DND-41 (cell line): Measurements from ENCODE around the gene MRPL33.

Source experiments
- ATAC-seq: fragments of 200-7000 bp; cut with Tn5 transposase; 3 replicates; pipeline ENCODE4 v1.9.1; 2021; ENCODE audit warnings: low read depth; ENCODE audit not compliant: insufficient read depth
- DNase-seq: peaks from one replicate; pipeline ENCODE4 v3.0.0-alpha.2; 2020
- H2AFZ ChIP-seq: 2 replicates; pipeline ENCODE4 v1.6.0; 2012; ENCODE audit warnings: low read depth, low read length
- H3K27ac ChIP-seq: 2 replicates; pipeline ENCODE4 v1.5.1; 2012; ENCODE audit warnings: low read length, inconsistent platforms
- H3K27me3 ChIP-seq: fragments of 200-600 bp; sonication (generic); 2 replicates; pipeline ENCODE4 v1.6.0; 2012; ENCODE audit warnings: low read length, mild to moderate bottlenecking, inconsistent platforms; ENCODE audit not compliant: insufficient read depth, poor library complexity
- H3K36me3 ChIP-seq: 2 replicates; pipeline ENCODE4 v1.5.1; 2012; ENCODE audit warnings: low read length, inconsistent platforms; ENCODE audit not compliant: insufficient read depth
- H3K4me1 ChIP-seq: 2 replicates; pipeline ENCODE4 v1.5.1; 2012; ENCODE audit warnings: mild to moderate bottlenecking, low read length; ENCODE audit not compliant: insufficient read depth
- H3K4me2 ChIP-seq: 2 replicates; pipeline ENCODE4 v1.6.0; 2012; ENCODE audit warnings: mild to moderate bottlenecking, moderate library complexity, low read length, inconsistent platforms; ENCODE audit not compliant: insufficient read depth
- H3K4me3 ChIP-seq, 2 experiments: fragments of 200-600 bp in 1 of 2; shearing (Covaris generic) in 1 of 2; 2 replicates each; pipeline ENCODE4 v1.5.1; 2012 to 2016; ENCODE audit warnings: inconsistent platforms in 2 of 2, low read length in 2 of 2, mild to moderate bottlenecking in 2 of 2, low read depth in 1 of 2, moderate library complexity in 1 of 2
- H3K79me2 ChIP-seq: 2 replicates; pipeline ENCODE4 v1.6.0; 2012; ENCODE audit warnings: low read length, inconsistent platforms; ENCODE audit not compliant: insufficient read depth
- H3K9ac ChIP-seq: 2 replicates; pipeline ENCODE4 v1.6.0; 2012; ENCODE audit warnings: low read depth, mild to moderate bottlenecking, inconsistent platforms, low read length, moderate library complexity
- H3K9me3 ChIP-seq: 2 replicates; pipeline ENCODE4 v1.5.1; 2012; ENCODE audit warnings: low read length, moderate library complexity, mild to moderate bottlenecking, inconsistent platforms; ENCODE audit not compliant: insufficient read depth, severe bottlenecking
- H4K20me1 ChIP-seq: 2 replicates; pipeline ENCODE4 v1.6.0; 2012; ENCODE audit warnings: low read length; ENCODE audit not compliant: insufficient read depth
- CTCF ChIP-seq: IDR thresholded peaks from 2 replicates; pipeline ENCODE4 v1.5.1; 2012; ENCODE audit warnings: borderline replicate concordance, low read length, moderate library complexity, mild to moderate bottlenecking; ENCODE audit not compliant: poor library complexity, severe bottlenecking; ENCODE audit errors: extremely low read depth
- EZH2 ChIP-seq: IDR thresholded peaks from 3 replicates; pipeline ENCODE4 v1.6.1; 2012; ENCODE audit warnings: borderline replicate concordance, low read depth, mild to moderate bottlenecking, moderate library complexity, low read length, inconsistent platforms; ENCODE audit not compliant: severe bottlenecking

The MRPL33 gene

GRCh38 chr2:27735263-27735904, 36.1 kb upstream of the MRPL33 start:
- H3K27ac ChIP-seq: no peak overlapping the region
- no peak for TF ChIP-seq CTCF
- no peaks in the 10 kb centered on the region for H3K27me3 ChIP-seq
- no peak for DNase-seq
- no peak overlapping the region for H2AFZ ChIP-seq
- no peak overlapping the region for H3K4me3 ChIP-seq
- H3K9me3 ChIP-seq: no peaks in the 10 kb centered on the region
- H3K4me1 ChIP-seq: no peaks in the 10 kb centered on the region
- H3K36me3 ChIP-seq: no peaks in the 10 kb centered on the region
- H3K4me2 ChIP-seq: no peak overlapping the region
- H3K79me2 ChIP-seq: no peaks in the 10 kb centered on the region
- H4K20me1 ChIP-seq: no peaks in the 10 kb centered on the region
- ATAC-seq: no peak
- H3K9ac ChIP-seq: no peak overlapping the region

GRCh38 chr2:27736031-27736889, 35.3 kb upstream of the MRPL33 start:
- Histone ChIP-seq H3K4me3 (no peak overlapping the region), H4K20me1 (no peaks in the 10 kb centered on the region), H3K27ac (no peak overlapping the region), H3K79me2 (no peaks in the 10 kb centered on the region), H3K36me3 (no peaks in the 10 kb centered on the region), H3K27me3 (no peaks in the 10 kb centered on the region), H3K4me1 (no peaks in the 10 kb centered on the region), H2AFZ (no peak overlapping the region), H3K4me2 (no peak overlapping the region), H3K9ac (no peak overlapping the region), H3K9me3 (no peaks in the 10 kb centered on the region)
- DNase-seq (no peak), ATAC-seq (no peak)
- TF ChIP-seq CTCF (no peak), EZH2 (no peak)

GRCh38 chr2:27736890-27737204, 34.7 kb upstream of the MRPL33 start:
- Histone ChIP-seq H3K9me3 (no peaks in the 10 kb centered on the region), H3K4me3 (no peak overlapping the region), H3K27ac (no peak overlapping the region), H3K36me3 (no peaks in the 10 kb centered on the region), H3K79me2 (no peaks in the 10 kb centered on the region), H4K20me1 (no peaks in the 10 kb centered on the region), H3K27me3 (no peaks in the 10 kb centered on the region), H3K4me2 (no peak overlapping the region), H3K9ac (no peak overlapping the region), H2AFZ (no peak overlapping the region), H3K4me1 (no peaks in the 10 kb centered on the region)
- DNase-seq (no peak), ATAC-seq (no peak)
- no peak for TF ChIP-seq EZH2
- TF ChIP-seq CTCF: no peak
